Measurements from ENCODE around the gene FBXO33. TPM values are rescaled to one million over a fixed set of nuclear protein-coding genes. Genes with fewer than 3 reads are reported as not detected.

FBXO33 gene
- total RNA-seq, 4 donors from 2014 or later = 12.9 to 18.4 (median 16.2) TPM

DNA sequence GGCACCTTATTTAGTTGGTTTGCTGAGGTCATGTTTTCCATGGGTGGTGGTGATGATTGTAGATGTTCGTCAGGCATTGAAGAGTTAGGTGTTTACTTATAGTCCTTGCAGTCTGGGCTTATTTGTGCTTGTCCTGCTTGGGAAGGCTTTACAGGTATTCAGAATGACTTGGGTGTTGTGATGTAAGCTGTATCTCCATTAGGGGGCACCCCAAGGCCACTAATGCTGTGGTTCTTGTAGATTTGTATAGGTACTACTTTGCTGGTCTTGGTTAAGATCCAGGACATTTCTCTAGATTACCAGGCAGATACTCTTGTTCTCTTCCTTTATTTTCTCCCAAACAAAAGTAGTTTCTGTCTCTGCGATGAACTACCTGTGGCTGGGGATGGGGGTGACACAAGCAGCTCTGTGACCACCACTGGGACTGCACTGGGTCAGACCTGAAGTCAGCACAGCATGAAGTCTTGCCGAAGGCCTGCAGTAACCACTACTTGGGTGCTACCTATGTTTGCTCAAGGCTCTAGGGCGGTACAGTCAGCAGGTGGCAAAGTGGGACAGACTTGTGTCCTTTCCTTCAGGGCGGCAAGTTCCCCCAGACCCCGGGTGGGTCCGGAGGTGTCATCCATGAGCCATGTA, 35.8 kb upstream of the FBXO33 start:
- 80 to 90% methylated on average over 5 to 7 of the region's 7 CpGs for WGBS, 2 donors

DNA sequence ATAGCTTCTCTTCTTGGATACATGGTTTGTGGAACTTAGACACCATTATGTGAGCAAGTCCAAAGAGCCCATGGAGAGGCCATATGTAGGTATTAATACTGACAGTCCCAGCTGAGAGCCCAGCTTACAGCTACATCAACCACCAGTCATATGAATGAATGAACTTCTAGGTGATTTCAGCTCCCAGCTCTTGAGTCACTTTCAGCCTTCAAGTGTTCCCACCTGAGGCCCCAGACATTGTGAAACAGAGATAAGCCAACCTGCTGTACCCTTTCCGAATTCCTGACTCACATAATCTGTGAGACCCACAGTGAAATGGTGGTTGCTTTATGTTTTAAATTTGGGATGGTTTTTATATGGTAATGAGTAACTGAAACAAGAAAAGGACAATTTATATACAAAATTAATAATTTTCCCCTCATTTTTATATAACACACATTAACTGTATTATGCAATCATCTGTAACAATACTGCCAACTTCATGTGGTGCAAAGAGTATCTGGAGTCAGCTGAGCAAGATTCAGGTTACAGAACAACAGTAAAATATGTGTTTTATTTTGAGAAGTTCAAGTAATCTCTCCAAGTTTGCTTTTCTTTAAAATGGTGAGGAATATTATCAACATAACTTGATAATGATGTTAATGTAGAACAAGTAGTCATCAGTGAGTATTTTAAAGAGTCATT, 27.7 kb upstream of the FBXO33 start:
- no peaks in the 10 kb centered on the region for H3K4me1 ChIP-seq
- H3K9me3 ChIP-seq = no peaks in the 10 kb centered on the region

More for the DNA sequence above, 35.8 kb upstream of the FBXO33 start:
- no peak for DNase-seq (ENCODE audit: low spot score in 2 of 2)
- peaks cover 0 to 3% (median 0%) of the 10 kb centered on the region in 3 donors for H3K36me3 ChIP-seq
- H3K9me3 ChIP-seq = peaks cover 0 to 15% (median 2%) of the 10 kb centered on the region in 4 donors
- TF ChIP-seq POLR2A (IDR thresholded peaks at IDR 0.05) (no peak), CTCF (IDR thresholded peaks at IDR 0.05) (no peak)
- peaks cover 0 to 15% (median 2%) of the 10 kb centered on the region in 4 donors for H3K4me1 ChIP-seq
- H3K27me3 ChIP-seq = no peaks in the 10 kb centered on the region
- peak overlapping the region in 1 of 4 donors; percentile 53 for H3K27ac ChIP-seq
- H3K4me3 ChIP-seq = no peak overlapping the region

GRCh38 chr14:39456702-39457250, 24.5 kb upstream of the FBXO33 start:
- Histone ChIP-seq H3K4me3 (no peak overlapping the region), H3K27ac (no peak overlapping the region)

More for the DNA sequence above, 27.7 kb upstream of the FBXO33 start:
- Histone ChIP-seq H3K36me3 (no peaks in the 10 kb centered on the region), H3K27ac (no peak overlapping the region), H3K4me3 (no peak overlapping the region), H3K27me3 (no peaks in the 10 kb centered on the region)
- TF ChIP-seq POLR2A (IDR thresholded peaks at IDR 0.05) (no peak), CTCF (IDR thresholded peaks at IDR 0.05) (no peak), EP300 (IDR thresholded peaks at IDR 0.05) (no peak)
- 96% methylated on average over 1 of the region's 1 CpG for WGBS, 2 donors
- DNase-seq (ENCODE audit: low spot score in 2 of 2) = no peak

DNA sequence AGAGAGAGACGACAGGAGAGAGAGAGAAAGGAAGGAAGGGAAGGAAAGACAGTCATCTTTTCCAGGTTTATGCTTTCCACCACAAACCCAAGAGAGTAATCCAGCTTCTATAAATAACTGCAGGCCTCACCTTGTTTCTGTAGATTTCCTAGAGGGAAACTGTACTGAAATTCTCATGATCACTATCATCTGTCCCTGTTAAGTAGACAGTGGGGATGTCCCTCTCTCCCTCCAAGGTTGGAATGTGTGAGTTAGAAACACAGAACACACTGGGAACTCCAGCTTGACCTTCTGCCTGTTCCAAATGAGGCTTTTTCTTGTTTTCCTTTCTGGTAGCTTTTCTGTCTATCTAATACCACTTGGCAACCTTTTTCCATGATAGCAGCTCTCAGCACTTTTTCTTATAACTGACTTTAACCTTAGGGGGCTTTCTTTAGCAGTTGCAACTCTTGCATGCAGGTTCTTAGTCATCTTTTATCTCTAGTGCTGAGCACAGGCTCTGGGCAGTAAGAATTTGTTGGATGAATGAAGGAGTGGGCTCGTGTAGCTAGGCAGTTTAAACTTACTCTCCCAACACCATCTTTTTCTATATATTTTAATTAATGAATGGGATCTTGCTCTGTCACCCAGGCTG, 22.8 kb upstream of the FBXO33 start:
- Histone ChIP-seq H3K27ac (no peak overlapping the region), H3K36me3 (no peaks in the 10 kb centered on the region), H3K4me1 (no peaks in the 10 kb centered on the region), H3K4me3 (no peak overlapping the region), H3K9me3 (no peaks in the 10 kb centered on the region), H3K27me3 (no peaks in the 10 kb centered on the region)
- WGBS, 2 donors = 43 to 46% methylated on average over 2 of the region's 2 CpGs
- DNase-seq (ENCODE audit: low spot score in 2 of 2) = no peak
- TF ChIP-seq CTCF (IDR thresholded peaks at IDR 0.05) = no peak
- TF ChIP-seq EP300 (IDR thresholded peaks at IDR 0.05) = no peak
- no peak for TF ChIP-seq POLR2A (IDR thresholded peaks at IDR 0.05)

More at GRCh38 chr14:39456702-39457250, 24.5 kb upstream of the FBXO33 start:
- Histone ChIP-seq H3K36me3 (no peaks in the 10 kb centered on the region), H3K27me3 (no peaks in the 10 kb centered on the region), H3K9me3 (no peaks in the 10 kb centered on the region), H3K4me1 (no peaks in the 10 kb centered on the region)
- TF ChIP-seq EP300 (IDR thresholded peaks at IDR 0.05) (no peak), POLR2A (IDR thresholded peaks at IDR 0.05) (no peak), CTCF (IDR thresholded peaks at IDR 0.05) (no peak)
- no peak for DNase-seq (ENCODE audit: low spot score in 2 of 2)

- TF ChIP-seq POLR2A (IDR thresholded peaks at IDR 0.05) (no peak), CTCF (IDR thresholded peaks at IDR 0.05) (no peak), EP300 (IDR thresholded peaks at IDR 0.05) (no peak)
- Histone ChIP-seq H3K9me3 (no peaks in the 10 kb centered on the region), H3K4me3 (no peak overlapping the region), H3K36me3 (no peaks in the 10 kb centered on the region), H3K4me1 (no peaks in the 10 kb centered on the region), H3K27me3 (no peaks in the 10 kb centered on the region), H3K27ac (no peak overlapping the region)
- WGBS, 2 donors = 88 to 93% methylated on average over 2 of the region's 2 CpGs
- no peak for DNase-seq (ENCODE audit: low spot score in 2 of 2)
Observed at GRCh38 chr14:39452680-39453079, 20.4 kb upstream of the FBXO33 start.
